HG02763 (cell line): ENCODE results near the gene ENTPD6.
A peak's percentile ranks its signal among the peaks of the same experiment; 100 is the strongest.
"Not testable (repeated sequence)": the region's sequence is repeated elsewhere in the genome, so short reads cannot be mapped to it uniquely, and the experiment has no call there.

ENCODE experiments used
- ATAC-seq: cut with Tn5 transposase; IDR thresholded peaks from one replicate; pipeline ENCODE4 v1.9.1; 2021; ENCODE audit warnings: mild to moderate bottlenecking, moderate library complexity; ENCODE audit not compliant: unreplicated experiment

Gene ENTPD6

DNA sequence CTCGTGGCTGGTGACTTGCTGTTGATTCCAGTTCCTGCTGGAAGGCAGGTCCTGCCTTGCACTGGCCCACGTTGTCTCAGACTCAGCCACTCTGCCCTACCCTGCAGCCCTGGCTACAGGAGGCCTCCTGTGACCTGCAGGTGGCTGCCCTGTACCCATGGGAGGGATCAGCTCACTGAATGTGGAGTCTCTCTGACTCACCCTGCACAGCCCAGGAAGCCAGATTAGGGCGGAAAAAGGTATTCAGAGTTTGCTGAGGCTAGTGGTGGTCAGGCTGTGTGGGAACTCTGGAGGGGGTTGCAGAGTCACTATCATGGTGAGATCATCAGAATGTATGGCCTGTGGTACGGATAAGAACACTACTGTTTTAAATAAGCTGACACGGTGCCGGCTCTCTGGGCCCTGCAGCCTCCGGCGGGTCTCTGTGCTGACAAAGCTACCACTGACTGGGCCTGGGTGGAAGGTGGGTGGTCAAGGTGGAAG is 27.7 kb downstream of the ENTPD6 start:
- no peak for ATAC-seq

DNA sequence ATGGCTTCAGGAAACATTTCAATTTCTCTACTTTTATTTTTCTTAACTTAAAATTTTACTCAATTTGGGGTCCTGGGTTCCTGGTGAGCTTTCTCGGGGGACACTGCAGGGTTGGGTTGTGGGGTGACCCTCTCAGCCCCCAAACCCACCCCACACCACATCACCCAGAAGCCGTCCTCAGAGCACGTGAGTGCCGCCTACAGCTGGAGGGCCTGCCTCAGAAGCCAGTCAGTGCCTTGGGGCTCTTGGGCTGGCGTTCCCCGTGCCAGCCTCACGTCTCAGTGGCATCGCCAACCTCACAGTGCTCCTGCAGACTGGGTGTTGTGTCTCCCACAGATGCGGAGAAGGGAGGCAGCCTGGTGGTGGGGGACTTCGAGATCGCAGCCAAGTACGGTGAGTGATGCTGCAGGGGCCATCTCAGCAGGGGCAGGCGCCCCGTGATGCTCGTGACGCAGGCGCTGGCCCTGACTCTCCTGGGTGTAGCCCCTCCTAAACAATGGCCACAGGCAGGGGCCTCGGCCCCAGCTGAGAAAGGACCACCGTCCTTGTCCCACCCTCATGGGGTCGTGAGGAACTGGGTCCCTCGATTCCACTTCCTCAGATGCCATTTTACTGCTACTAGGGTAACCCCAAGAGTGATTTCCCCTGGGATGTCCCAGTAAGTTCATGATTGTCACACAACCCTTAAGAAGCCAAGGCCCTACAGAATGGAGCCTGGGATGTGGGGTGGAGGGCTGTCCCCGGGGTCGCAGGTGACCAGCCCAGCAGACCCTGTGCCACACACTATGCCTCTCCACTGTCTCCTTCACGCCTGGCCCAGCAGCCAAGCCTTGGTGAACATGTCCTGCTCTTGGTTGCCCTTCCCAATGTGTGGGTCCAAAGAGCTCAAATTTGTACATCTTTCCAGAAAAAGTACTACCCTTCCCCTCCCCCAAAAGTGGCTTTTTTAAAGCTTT is 28.5 kb downstream of the ENTPD6 start:
- ATAC-seq: no peak

DNA sequence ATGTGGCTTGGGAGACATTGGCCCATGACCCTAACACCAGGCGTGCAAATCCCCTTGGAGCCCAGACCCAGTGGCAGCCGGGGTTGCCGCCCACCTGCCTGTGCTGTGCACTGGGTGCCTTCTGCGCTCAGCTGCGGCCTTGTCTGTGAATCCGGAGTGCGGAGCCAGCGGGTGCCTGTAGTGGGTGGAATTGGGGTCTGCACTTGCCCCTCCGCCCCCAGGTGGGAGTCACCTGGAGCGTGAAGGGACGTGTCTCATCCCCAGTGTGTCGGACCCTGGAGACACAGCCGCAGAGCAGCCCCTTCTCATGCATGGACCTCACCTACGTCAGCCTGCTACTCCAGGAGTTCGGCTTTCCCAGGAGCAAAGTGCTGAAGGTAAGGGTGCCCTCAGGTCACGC is 29.4 kb downstream of the ENTPD6 start:
- ATAC-seq: no peak

DNA sequence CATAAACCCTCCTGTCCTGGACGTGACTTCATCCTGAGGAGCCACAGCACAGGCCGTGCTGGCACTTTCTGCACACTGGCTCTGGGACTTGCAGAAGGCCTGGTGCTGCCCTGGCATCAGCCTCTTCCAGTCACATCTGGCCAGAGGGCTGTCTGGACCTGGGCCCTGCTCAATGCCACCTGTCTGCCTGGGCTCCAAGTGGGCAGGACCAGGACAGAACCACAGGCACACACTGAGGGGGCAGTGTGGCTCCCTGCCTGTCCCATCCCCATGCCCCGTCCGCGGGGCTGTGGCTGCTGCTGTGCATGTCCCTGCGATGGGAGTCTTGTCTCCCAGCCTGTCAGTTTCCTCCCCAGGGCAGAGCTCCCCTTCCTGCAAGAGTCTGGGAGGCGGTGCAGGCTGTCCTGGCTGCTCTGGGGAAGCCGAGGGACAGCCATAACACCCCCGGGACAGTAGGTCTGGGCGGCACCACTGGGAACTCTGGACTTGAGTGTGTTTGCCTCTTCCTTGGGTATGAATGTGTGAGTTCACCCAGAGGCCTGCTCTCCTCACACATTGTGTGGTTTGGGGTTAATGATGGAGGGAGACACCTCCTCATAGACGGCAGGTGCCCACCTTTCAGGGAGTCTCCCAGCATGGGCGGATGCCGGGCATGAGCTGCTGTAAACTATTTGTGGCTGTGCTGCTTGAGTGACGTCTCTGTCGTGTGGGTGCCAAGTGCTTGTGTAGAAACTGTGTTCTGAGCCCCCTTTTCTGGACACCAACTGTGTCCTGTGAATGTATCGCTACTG is 30.3 kb downstream of the ENTPD6 start:
- ATAC-seq: no peak

DNA sequence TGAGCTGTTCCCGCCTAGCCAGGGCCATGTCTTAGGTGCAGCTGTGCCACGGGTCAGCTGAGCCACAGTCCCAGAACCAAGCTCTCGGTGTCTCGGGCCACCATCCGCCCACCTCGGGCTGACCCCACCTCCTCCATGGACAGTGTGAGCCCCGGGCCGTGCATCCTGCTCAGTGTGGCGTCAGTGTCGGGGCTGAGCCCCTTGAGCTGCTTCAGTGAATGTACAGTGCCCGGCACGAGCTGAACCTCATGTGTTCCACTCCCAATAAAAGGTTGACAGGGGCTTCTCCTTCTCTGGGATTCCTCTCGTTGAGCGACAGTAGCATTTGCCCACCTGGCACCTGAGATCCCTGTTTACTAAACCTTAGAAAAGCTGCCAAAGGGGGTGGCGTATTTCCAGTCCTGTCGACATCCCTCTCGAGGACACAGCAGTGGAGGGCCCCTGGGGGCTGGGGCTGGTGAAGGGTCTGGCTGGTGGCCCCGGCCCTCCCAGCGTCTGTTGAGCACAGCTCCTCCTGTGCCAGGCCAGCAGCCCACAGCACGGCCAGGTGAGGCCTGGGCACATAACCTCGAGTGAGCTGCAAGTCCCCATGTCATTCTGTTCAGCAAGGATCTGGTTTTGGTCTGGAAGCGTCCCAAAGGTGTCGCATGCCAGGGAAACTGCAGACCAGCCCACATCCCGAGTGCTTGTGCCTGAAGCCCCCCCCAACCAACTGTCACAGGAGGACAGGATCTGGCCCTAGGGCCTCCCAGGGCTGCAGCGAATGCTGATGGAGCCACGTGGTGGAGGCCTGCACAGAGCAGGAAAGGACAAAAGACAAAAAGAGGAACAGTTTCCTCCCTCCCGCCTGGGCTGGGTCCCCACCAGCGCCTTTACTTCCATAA is 31.2 kb downstream of the ENTPD6 start:
- no peak for ATAC-seq

DNA sequence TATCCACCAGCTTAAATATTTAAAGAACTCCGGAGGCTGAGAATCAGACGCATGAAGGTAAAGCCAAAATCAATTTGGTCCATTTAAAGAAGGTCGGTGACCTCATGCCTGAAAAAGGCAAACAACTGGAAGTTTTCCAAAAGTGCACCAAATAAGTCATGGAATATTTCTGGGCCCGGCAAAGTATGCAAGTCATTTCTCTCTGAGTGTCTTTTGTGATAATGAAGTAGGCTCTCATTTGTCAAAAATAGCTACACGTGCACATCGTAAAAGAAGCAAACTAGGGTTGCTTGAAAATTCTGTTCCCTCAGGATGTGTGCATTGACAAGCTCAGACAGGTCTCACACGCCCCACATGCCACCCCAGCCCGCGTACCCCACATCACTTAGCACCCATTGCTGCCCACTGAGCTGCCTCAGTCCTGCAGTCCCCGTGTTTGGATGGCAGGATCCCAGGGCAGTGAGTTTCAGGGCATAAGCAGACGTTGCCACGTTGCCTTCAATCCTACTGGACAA is 31.9 kb downstream of the ENTPD6 start:
- ATAC-seq: no peak

DNA sequence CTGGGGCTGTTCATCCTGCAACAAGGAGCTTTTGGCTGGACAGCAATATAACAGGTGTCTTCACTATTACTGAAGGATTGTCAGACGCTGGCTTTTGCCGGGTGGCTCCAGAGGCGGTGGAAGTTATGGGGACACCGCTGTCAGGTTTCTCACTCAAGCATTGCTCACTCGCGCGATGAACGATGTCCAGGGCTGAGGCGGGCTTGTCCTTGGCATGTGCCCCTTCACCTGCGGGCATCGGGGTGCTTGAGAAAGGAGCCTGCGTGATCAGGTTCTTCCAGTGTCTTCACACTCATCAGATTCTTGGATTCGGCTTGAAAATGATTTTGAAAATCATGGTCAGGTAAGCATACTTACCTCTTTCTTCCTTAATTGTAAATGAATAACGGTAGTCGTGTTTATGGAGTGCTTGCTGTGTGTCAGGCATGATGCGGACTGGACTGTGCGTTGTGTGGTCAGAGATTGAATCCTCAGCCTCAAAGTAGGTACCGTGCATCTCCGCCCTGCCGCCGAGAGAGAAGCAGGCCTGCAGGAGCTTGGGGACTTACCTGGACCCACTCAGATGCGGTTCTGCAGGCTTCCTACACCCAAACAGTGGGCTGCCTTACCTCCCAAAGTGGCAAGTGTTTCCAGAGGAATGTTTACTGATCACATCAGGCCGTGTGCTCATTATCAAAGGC is 34.1 kb downstream of the ENTPD6 start:
- no peak for ATAC-seq

DNA sequence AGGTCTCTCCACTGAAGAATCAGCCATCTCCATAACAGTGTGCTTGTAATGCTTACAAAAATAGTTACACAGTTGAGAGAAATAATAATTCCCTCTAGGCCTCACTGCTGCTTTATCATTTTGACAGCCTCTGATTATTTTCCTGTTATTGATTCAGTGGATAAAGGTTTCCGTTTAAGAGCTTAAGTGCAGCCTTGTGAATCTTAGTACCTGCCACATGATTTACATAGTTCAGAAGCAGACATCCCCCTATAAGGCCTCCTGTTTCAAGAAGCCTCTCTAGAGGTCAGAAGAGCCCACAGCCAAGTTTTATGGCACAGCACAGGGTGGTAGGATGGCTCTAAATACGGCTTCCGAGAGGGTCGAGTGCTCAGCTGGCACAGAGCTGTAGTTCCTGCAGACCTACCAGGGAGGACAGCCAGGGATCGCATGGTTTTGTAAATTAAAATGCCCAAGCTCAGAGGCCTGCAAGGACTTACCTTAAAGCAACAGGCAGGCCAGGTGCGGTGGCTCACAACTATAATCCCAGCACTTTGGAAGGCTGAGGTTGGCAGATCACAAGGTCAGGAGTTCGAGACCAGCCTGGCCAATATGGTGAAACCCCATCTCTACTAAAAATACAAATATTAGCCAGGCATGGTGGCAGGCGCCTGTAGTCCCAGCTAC is 34.8 kb downstream of the ENTPD6 start:
- peak; percentile 80 for ATAC-seq

DNA sequence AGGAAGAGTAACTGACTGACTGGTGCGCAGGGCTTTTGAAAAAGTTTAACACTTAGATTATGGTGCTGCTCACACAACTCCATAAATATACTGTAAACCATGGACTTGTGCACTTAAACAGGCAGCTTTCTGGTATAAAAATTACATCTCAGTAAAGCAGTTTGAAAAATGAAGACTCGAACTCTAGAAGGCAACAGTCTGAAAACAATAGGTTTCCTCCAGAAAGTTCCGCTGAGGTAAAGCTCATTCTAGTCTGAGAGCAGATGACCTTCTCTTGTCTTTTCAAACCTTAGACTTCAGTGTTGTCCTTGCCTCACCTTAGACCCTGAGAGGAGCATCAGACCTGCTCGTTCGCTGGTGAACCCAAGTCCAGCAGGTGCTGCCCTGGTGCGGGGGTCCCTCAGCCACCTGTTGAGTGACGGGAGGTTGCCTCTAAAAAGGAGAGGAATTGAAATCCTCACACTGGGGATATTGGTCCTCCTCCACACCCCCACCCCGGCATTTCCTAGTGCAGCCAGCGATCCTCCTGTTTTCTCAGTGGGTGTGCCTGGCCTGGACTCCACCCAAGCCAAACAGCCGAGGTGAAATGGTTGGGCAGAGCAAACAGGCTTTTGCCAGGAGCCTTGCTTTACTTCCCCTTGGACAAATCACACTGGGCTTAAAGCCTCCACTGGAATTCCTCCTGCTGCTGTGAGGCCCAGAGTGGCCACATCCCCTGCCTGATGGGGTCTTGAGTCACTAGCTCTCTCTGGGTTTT is 37.7 kb downstream of the ENTPD6 start:
- ATAC-seq: no peak

DNA sequence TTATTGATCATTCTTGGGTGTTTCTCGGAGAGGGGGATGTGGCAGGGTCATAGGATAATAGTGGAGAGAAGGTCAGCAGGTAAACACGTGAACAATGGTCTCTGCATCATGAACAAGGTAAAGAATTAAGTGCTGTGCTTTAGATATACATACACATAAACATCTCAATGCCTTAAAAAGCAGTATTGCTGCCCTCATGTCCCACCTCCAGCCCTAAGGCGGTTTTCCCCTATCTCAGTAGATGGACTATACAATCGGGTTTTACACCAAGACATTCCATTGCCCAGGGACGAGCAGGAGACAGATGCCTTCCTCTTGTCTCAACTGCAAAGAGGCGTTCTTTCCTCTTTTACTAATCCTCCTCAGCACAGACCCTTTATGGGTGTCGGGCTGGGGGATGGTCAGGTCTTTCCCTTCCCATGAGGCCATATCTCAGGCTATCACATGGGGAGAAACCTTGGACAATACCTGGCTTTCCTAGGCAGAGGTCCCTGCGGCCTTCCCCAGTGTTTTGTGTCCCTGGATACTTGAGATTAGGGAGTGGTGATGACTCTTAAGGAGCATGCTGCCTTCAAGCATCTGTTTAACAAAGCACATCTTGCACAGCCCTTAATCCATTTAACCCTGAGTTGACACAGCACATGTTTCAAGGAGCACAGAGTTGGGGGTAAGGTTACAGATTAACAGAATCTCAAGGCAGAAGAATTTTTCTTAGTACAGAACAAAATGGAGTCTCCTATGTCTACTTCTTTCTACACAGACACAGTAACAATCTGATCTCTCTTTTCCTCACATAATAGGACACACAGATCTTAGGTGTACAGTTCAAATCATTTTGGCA is 38.7 kb downstream of the ENTPD6 start:
- ATAC-seq: not testable (repeated sequence)

DNA sequence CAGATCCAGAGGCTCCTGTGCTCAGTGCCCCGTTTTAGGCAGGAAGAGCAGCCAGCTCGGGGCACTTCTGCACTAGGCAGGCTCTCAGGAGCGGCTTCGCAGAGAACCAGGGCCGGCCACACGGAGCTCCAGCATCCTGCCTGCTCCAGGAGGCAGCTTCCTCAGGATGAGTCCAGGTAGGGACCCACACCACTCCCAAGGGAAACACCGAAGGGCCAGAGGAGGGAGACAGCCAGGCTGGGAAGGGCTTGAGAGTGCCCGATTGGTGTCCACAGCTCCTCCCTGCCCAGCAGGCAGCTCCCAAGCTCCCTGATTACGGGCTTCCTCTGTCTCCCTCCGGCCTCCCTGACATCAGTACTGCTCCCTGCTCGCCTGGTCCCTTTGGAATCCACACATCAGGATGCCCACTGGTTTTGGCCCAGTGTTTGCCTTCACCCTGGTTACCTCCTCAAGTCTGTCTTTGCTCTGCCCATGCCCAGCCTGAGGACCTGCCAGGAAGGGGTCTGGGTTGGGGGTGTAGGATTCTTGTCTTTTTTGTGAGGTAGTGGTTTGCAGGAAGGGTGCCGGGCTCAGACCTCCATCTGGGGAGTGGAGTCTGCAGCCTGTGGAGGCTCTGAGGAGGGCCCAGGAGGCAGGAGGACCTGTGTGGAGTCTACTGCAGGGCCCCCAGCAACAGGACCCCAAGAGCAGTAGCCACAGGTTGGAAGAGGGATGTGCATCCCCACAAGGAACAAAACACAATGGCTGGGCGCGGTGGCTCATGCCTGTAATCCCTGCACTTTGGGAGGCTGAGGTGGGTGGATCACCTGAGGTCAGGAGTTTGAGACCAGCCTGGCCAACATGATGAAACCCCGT is 41.2 kb downstream of the ENTPD6 start:
- no peak for ATAC-seq

DNA sequence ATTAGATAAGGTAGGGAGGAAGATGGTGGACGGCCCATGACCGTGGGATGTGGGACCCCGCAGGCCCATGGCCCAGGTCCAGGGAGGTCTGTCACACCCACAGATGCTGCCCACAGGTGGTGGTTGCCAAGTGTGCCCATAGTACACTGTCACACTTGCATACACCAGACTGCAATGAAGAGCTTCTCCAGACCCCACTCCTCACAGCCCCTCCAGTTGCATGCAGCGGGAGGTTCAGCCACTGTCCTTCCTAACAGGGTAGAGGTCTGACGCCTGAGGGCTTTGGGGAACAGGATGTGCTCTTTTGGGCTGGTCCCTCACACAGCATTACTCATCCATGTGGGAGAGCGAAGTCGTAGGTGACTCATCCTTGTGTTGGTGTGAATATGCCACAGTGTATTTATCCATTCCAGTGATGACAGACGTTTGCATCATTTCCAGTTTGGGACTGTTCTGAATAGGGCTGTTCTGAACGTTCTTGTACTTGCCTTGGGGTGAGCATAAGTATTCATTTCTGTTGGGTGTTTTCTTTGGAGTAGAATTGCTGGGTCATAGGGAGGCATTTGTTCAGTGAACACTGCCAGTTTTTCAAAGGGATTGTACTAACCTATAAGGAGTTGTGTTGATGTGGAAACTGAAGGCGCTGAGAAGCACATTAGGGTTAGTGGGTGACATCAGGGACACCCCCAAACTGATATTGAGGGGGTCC is 42.3 kb downstream of the ENTPD6 start:
- peak; percentile 66 for ATAC-seq

DNA sequence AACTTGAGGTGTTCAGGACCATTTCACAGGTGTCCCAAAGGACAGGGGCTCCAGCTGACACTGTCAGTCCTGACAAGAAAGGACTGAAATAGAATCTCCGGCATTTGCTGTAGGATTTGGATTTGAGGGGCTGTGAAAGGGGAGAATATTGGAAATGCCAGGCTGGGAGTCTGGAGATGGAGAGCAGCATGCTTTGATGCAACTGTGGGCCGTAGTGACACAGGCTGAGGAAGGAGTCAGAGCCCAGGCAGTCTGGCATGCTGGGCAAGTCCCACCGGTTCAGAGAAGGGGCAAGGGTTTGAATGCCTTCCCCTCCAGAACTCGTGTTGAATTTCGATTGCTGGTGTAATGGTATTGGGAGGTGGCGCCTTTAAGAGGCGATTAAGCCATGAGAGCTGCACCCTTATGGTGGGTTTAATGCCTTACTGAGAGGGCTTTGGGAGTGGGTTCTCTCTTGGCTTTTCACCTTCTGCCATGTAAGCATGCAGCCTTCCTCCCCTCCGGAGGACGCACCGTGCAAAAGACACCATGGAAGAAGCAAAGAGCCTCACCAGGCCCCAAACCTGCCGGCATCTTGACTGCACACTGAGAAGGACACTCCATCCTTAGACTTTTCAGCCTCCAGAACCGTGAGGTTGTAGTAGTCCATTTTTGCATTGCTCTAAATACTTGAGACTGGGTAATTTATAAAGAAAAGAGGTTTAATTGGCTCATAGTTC is 43.0 kb downstream of the ENTPD6 start:
- ATAC-seq: no peak

DNA sequence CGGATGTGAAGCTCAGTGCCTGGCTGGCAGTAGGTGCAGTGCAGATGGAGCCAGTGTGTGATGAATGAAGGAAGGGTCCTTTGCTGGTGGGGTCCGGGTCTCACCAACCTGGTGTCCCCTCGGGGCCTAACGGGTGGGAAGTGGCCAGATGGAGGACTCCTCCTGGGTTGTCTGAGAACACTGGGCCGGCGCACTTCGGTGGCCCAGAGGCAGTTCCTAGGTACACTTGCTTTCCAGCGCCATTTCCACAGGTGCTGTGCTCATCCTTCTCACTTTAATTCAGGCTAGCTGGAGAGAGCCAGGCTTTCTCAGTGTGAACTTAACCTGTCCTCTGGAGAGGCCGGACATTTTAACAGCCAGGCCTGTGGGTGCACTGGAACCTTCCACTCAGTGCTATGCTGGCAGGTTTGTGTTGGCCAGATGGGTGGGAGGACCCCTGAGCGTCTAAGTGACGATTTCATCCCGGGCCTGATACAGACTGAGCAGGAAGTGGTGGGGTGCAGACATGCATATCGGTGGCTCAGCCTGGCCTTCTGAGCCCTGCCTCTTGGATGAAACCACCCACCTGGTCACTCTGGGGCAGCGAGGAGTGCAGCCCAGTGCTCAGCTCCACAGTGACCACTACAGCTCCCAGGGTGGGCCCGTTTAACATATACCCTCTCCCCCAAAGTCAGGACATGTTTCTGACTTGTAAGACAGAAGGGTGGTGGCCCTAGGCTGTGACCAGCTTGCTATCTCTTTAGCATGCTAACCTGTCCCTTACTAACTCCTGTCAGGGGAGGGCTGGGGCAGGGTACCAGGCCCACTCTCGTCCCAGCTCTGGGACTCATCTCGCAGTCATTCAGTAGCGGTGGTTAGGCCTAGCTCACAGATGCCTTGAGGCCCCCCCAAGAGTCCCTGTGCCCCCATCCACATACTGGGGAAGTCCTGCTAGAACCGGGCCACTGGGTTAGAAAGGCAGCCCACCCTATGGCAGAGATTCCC is 44.2 kb downstream of the ENTPD6 start:
- no peak for ATAC-seq
